Prostate gland (tissue), 2 donors: ENCODE data around the gene SCYL1.

Source experiments
- CTCF ChIP-seq, 4 experiments: fragments of 200-600 bp in 2 of 4; fragments of 450-650 bp in 2 of 4; sonication (generic) in 2 of 4; IDR thresholded peaks; 1 replicate in 3 of 4; 2 replicates in 1 of 4; pipeline ENCODE4 v1.5.1; 2016 to 2019; ENCODE audit warnings: antibody characterized with exemption in 4 of 4, mild to moderate bottlenecking in 2 of 4, moderate library complexity in 2 of 4
- POLR2A ChIP-seq: fragments of 450-650 bp; IDR thresholded peaks from one replicate; pipeline ENCODE4 v1.6.1; 2016; ENCODE audit warnings: antibody characterized with exemption, mild to moderate bottlenecking
- POLR2AphosphoS5 ChIP-seq: sonication (generic); formaldehyde crosslinking; IDR thresholded peaks from one replicate; pipeline ENCODE4 v1.6.1; 2017; ENCODE audit warnings: antibody characterized with exemption

- TF ChIP-seq CTCF (IDR thresholded peaks at IDR 0.05), result no peak
- TF ChIP-seq POLR2AphosphoS5, result no peak
- no peak for TF ChIP-seq POLR2A
Measured at GRCh38 chr11:65482306-65482850, 42.5 kb upstream of the SCYL1 start.
